HG03558 (cell line): Measurements from ENCODE around the gene SPIRE2.

ENCODE experiments used
- ATAC-seq: cut with Tn5 transposase; IDR thresholded peaks from one replicate; pipeline ENCODE4 v1.9.1; 2021; ENCODE audit warnings: moderate number of reproducible peaks; ENCODE audit not compliant: unreplicated experiment; ENCODE audit errors: extremely low read depth

Gene SPIRE2

DNA sequence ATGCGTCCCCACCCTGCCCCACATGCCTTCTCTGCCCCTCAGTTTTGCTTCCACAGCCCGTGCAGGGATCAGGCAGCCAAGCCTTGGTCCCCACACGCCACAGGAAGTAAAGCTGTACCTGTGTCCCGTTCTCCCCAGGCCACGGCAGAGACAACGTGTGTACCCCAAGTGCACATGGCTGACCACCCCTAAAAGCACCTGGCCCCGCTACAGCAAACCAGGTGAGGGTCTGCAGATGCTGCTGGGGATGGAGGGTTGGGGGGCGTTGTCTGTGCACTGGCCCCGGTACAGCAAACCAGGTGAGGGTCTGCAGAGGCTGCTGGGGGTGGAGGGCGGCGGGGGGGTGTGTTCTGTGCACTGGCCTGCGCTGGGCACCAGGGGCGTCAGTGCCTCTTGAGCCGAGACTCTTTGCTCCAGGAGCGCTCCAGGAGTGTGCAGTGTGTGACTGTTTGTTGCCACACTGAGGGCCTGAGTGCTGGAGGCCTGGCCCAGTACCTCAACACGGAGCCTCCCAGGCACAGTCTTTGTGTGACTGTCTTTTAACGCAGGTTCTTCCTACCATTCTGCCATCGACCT, 63.9 kb downstream of the SPIRE2 start:
- ATAC-seq = no peak

DNA sequence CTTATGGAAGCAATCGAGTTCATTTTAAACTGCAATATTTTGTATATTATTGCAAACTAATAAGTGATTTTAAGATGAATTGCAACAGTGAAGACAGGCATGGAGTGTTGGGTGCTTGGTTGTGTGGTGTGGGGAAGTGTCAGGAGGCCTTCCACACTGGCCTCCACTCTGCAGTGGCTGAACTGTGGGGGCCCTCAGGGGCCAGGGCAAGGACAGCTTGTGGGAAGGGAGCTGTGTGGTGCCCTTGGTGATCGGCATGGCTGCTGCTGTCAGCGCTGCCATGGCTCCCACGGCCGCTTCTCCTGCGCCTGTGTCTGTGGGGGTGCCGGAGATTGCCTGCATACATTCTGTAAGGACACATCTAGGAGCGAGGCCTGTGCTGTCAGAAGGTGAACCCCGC, 64.4 kb downstream of the SPIRE2 start:
- no peak for ATAC-seq

DNA sequence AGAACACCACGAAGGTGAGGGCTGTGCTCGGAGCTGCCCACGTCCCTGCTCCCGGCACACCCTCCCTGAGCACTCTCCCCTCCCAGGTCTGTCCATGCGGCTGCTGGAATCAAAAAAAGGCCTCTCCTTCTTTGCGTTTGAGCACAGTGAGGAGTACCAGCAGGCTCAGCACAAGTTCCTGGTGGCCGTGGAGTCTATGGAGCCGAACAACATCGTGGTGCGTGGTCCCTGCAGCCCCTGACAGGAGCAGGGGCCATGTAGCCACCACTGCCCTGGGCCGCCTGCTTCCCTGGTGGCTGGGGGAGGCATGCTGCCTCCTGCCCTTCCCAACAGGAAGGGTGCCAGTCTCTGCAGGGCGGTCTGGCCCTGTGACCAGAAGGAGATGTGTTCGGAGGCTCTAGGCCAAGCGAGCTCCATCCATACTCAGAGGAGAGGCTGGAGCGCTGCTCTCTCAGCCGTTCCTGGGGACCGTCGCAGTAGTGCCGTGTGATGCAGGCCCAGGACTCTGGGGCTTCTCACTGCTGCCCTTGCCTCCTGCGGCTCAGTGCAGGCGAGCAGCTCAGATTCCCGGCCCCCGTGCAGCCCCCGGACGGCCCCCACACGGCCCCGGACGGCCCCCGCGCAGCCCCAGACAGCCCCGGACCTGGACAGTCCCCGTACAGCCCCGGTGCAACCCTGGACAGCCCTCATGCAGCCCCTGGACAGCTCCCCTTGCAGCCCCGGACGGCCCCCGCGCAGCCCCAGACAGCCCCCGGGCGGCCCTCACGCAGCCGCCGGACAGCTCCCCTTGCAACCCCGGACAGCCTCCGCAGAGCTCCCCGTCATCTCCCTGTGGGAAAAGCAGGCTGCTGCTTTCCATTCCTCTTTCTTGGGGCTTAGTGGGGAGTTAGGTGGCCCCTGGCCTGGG, 65.6 kb downstream of the SPIRE2 start:
- ATAC-seq = no peak

DNA sequence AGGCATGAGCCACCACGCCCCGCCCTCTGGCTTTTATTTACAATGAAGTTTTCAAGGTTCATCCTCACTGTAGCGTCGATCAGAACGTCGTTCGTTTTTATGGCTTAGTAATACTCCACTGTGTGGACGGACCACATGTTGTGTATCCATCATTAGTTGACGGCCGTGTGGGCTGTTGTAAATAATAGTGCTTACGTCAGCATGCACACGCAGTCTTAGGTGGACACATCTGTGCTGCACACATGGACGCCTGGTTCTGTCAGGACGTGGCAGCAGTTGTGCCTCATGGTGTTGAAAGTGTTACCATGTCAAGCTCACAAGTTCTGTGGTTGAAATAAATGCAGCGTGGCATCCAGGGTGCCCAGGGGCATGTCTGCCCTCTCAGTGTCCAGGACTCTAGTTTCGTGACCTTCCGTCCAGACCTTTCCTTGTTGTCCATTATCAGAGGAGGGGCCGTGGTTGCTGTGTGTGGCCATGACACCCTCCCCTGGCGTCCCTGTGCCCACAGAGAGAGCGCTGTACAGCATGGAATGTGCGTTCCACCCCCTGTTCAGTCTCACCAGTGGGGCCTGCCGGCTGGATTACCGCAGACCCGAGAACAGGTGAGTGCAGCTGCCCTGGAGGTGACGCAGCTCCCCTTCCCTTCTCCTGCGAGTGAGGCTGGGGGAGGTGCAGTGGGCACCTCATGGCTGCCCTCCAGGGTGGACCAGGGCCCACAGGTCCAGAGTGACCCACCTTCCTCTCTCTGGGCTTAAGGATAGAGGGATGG, 67.4 kb downstream of the SPIRE2 start:
- no peak for ATAC-seq

DNA sequence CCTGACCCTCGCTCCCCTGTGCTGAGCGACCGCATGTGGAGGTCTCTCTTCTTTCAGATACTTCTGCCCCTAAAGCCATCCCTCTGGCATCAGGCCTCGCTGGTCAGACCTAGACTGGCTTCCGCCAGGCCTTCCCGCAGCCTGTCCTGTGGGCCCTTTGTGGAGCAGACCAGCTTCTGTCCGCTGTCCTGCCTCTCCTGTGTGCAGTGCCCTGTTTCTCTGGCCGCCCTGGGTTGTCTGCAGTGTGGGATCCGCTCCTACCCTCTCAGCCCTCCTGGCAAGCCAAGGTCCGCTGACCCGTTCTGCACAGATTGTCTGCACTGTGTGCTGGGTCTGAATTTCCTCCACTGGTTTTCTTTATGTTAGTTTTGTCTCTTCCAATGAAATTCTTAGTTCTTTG, 68.9 kb downstream of the SPIRE2 start:
- ATAC-seq = no peak

DNA sequence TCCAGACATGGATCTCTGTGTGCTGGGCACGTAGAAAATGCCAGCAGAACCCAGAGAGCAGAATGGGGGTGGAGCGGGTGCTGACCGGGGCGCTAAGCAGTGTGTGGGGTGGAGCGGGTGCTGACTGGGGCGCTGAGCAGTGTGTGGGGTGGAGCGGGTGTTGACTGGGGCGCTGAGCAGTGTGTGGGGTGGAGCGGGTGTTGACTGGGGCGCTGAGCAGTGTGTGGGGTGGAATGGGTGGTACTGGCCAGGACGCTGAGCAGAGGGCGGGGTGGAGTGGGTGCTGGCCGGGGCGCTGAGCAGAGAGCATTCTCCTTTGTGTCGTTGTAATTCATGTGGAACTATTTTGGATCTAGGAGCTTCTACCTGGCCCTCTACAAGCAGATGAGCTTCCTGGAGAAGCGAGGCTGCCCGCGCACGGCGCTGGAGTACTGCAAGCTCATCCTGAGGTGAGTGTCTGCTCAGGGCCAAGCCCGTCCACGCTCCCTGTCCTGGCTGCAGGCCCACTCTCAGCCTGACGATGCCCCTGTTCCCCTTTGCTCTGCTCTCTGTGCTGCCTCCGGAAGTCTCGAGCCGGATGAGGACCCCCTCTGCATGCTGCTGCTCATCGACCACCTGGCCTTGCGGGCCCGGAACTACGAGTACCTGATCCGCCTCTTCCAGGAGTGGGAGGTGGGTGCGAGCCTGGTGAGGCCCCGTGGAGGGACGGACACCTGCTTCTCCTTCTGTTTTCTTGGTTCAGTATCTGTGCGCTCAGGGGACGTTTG, 70.1 kb downstream of the SPIRE2 start:
- ATAC-seq = no peak

DNA sequence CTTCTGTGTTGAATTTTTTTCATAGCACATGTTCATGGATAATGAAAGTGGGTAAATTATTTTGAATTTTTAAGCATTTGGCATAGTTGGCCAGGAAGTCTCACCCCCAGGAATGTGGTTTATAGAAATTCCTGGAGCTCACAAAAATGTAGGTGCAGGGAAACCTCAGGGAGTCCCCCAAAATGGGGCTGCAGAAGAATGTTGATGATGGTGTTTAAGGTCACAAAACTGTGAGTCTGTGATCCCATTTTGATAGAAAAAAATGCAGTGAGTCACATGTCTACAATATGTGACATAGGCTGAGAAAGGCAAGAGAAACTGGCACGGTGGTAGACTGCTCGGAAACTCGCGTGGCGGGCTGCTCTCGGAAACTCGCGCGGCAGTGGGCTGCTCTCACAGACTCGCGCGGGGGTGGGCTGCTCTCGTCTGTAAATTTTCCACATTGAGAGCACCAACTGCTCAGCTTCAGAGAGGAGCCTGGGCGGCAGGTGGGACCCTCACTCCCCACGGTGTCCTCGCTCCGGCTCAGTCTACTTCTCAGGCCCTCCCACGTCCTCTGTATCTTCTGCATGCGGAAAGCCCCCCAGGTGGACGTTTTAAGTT, 71.7 kb downstream of the SPIRE2 start:
- no peak for ATAC-seq

DNA sequence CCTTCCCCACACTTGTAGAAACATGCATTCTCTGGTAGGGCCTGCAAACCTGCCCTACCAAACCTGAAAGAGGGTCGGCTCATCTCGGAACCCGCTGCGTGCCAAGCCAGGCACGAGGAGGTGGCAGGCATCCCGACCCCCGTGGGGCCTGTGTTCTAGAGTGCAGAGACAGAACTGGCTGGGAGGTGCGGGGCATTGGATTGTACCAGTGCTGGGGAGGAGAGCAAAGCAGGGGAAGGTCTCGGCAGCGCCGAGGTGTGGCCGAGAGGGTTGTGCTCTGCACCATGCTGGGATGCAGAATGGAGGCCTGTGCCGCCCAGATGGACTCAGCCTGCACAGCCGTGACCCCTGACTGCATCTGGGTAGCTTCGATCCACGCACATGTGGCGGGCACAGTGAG, 72.6 kb downstream of the SPIRE2 start:
- ATAC-seq = no peak

DNA sequence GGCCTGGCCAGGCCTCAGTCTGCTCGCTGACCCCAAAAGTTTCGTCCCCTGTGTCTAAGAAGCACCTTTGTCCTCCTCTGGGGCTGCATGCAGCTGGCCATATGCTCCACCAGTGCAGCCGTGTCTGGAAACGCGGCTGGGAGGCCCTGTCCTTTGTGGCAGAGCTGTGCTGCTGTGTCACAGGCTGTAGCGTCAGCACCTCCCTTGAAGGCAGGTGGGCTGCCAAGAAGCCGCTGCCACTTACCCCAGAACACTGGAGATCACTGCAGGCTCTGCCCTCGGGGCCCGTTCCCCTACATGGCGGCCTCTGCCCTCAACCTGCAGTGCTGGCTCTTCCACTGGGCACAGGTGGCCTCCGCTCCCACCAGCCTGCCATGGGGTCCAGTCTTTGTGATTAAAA, 74.7 kb downstream of the SPIRE2 start:
- ATAC-seq = no peak

DNA sequence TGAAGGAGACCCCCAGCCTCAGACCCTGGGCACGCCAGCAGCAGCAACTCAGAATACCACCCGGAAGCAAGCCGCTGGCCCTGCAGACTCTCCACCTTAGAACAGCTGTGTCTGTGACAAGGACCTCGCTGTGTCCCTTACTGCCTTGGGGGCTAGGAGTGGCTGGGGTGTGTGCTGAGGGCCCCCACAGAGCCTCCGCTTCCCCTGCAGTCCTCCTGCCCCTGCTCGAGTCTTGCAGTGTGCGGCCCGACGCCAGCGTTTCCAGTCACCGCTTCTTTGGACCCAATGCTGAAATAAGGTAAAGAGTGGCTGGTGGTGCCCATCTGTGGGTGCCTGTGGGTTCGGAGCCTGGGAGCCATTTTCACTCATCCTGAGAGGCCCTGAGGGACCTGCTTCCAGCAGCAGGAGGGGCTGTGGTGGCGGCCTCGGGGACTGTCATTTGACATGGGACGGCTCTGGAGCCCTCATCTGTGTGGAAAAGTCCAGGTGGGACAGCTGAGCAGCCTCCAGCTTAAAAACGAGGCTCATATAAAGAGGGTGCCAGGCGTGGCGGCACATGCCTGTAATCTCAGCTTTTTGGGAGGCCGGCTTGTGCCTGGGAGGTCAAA, 75.7 kb downstream of the SPIRE2 start:
- ATAC-seq = no peak

DNA sequence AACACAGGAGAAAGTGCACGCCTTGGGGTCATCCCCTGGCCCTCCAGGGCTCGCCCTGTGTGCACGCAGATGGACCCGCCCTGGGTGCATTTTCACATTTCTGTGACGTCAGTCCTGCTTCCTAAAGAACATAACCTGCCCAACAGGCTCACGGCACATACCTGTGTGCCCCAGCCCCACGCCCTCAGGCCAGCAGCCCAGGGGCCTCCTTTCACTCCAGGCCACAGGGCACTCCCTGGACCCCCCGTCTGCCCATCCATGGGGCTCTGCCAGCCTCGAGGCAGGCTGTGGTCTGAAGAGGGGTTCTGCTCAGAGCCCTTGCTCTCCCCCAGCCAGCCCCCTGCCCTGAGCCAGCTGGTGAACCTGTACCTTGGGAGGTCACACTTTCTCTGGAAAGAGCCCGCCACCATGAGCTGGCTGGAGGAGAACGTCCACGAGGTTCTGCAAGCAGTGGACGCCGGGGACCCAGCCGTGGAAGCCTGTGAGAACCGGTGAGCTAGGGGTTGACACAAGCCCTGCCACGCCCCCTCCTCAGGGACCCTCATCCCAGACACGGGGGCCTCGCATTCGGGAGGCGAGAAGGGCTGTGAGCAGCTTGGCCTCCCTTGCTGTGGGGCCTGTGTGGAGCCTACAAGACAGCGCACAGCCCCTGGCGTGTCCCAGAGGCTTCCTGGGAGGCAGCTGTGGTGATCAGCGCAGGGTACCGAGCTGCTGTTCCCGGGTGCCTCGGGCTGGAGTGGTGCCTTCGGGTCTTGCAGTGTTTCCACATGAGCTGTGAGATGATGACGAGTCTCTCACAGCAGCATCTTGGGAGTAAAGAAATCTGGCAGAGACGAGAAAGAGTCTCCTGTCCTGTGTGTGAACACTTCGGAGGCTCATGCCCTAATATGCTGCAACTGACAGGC, 76.6 kb downstream of the SPIRE2 start:
- ATAC-seq = no peak

DNA sequence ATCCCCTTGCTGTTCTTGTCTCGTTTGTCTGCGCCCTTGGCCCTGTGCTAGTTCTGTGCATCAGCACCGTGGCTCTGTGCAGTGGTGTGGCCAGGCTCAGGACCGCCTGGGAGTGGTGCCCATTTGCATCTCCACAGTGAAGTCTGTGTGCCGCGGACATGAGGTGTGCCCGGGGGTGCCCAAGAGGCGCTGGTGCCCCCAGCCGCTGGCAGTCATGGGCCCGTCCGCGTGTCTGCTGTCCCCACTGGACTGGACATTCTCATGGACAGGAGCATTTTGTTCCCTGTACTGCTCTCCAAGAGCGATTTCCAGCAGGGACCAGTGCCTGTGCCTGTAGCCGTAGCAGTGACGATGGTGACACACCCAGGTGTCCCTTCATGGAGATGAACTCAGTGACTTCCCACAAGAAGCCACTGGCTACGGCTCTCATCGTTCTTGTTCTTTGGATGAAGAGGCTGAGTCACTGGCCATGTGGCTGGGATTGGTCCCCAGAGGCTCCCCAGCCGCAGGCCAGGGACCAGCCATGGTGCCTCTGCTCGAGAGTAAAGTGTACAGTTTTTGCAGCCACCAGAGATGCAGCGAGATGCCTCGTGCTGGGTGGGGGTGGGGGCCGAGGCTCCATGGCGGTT, 77.3 kb downstream of the SPIRE2 start:
- ATAC-seq = no peak

DNA sequence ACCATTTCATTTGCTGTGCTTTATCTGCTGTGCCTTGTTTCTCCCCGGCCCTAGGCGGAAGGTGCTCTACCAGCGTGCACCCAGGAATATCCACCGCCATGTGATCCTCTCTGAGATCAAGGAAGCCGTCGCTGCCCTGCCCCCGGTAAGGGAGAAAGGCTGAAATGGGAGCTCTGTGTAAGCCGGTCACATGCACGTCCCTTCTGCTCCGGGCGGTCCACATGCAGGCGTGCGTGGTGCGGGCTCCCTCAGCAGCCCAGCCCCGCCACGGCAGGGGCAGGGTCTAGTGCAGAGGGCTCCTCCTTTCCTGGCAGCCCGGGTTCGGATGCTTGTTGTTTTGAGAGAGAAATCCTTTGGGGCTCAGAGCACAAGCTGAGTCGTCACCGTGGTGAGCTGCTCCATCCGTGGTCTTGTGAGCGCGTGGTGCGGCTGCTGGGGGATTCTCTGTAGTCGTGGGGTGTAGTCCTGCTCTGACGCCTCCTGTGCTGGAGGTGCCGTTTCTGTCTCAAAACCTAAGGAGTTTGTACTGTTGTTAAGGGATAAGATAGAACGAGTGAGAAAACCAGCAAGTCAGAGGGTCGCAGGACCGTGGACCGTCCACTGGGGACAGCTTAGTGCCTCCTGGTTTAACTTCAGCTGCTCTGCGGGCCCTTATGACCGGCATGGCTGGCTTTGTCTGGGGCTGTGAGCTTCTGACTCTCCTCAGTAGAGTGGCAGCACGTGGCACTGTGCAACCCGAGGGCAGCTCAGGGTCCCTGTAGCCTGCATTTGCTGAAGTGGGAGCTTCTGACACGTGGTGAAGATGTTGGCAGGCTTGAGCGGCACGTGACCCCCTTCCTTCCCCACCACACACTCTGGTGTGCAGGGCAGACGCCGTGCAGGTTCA, 78.1 kb downstream of the SPIRE2 start:
- ATAC-seq = no peak

DNA sequence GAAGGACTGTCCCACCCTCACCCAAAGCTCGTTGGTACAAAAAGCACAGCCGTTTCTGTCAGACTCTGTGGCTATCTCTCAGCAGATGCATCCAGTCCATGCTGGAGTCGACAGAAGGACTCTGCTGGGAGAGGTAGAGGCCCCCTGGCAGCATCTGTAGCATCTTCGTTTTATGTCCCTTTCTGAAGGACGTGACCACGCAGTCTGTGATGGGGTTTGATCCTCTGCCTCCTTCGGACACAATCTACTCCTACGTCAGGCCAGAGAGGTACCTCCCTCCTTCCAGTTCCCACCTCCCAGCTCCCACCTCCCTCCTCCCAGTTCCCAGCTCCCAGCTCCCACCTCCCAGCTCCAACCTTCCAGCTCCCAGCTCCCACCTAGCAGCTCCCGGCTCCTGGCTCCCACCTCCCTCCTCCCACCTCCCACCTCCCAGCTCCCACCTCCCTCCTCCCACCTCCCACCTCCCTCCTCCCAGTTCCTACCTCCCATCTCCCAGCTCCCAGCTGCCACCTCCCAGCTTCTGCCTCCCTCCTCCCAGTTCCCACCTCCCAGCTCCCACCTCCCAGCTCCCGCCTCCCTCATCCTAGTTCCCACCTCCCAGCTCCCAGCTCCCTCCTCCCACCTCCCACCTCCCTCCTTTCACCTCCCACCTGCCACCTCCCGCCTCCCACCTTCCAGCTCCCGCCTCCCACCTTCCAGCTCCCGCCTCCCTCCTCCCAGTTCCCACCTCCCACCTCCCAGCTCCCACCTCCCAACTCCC, 79.0 kb downstream of the SPIRE2 start:
- no peak for ATAC-seq

DNA sequence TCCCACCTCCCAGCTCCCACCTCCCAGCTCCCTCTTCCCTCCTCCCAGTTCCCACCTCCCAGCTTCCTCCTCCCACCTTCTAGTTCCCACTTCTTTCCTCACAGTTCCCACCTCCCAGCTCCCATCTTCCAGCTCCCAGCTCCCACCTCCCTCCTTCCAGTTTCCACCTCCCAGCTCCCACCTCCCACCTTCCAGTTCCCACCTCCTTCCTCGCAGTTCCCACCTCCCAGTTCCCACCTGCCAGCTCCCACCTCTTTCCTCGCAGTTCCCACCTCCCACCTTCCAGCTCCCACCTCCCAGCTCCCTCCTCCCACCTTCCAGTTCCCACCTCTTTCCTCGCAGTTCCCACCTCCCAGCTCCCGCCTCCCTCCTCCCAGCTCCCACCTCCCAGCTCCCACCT, 80.0 kb downstream of the SPIRE2 start:
- ATAC-seq = no peak
